Esophagus squamous epithelium (tissue), 4 donors: Measurements from ENCODE around the gene ZNF726.

Experiments used
- POLR2A ChIP-seq, 4 donors: fragments of 450-650 bp; IDR thresholded peaks; one replicate each; pipeline ENCODE4 v1.6.1; 2017; ENCODE audit warnings: antibody characterized with exemption in 4 of 4, mild to moderate bottlenecking in 4 of 4, moderate library complexity in 3 of 4
- TF ChIP-seq, protein P1 (sequence below), 6 experiments: fragments of 450-650 bp in 4 of 6; fragments of 200-600 bp in 2 of 6; sonication (generic) in 2 of 6; IDR thresholded peaks; one replicate each; pipeline ENCODE4 v1.5.1; 2016 to 2019; ENCODE audit warnings: antibody characterized with exemption in 6 of 6, mild to moderate bottlenecking in 4 of 6, moderate library complexity in 4 of 6

- TF ChIP-seq, protein P1, sequence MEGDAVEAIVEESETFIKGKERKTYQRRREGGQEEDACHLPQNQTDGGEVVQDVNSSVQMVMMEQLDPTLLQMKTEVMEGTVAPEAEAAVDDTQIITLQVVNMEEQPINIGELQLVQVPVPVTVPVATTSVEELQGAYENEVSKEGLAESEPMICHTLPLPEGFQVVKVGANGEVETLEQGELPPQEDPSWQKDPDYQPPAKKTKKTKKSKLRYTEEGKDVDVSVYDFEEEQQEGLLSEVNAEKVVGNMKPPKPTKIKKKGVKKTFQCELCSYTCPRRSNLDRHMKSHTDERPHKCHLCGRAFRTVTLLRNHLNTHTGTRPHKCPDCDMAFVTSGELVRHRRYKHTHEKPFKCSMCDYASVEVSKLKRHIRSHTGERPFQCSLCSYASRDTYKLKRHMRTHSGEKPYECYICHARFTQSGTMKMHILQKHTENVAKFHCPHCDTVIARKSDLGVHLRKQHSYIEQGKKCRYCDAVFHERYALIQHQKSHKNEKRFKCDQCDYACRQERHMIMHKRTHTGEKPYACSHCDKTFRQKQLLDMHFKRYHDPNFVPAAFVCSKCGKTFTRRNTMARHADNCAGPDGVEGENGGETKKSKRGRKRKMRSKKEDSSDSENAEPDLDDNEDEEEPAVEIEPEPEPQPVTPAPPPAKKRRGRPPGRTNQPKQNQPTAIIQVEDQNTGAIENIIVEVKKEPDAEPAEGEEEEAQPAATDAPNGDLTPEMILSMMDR (IDR thresholded peaks at IDR 0.05), result no peak
- no peak for TF ChIP-seq POLR2A (IDR thresholded peaks at IDR 0.05)
These were observed 34.9 kb downstream of the ZNF726 start for GRCh38 chr19:23949611-23950010.
